Fibroblast of the conjunctiva (primary cell): ENCODE measurements around the gene MED13L.

Source experiments
- DNase-seq: peaks from one replicate; pipeline ENCODE4 v3.0.0-alpha.2; 2010; ENCODE audit warnings: low read depth

Gene MED13L

GRCh38 chr12:116210762-116211161 lies 66.7 kb downstream of the MED13L start:
- DNase-seq, result no peak

- DNase-seq, result no peak
Measured at GRCh38 chr12:116210131-116210530, 67.4 kb downstream of the MED13L start.

- DNase-seq, result no peak
Measured at GRCh38 chr12:116209503-116209902, 68.0 kb downstream of the MED13L start.

GRCh38 chr12:116207274-116207673 lies 70.2 kb downstream of the MED13L start:
- no peak for DNase-seq

- no peak for DNase-seq
Measured at GRCh38 chr12:116206828-116207227, 70.7 kb downstream of the MED13L start.

GRCh38 chr12:116204785-116205184 lies 72.7 kb downstream of the MED13L start:
- DNase-seq, result no peak

- no peak for DNase-seq
Measured at GRCh38 chr12:116204169-116204568, 73.3 kb downstream of the MED13L start.

GRCh38 chr12:116202940-116203339 lies 74.6 kb downstream of the MED13L start:
- DNase-seq, result no peak

GRCh38 chr12:116202433-116202832 lies 75.1 kb downstream of the MED13L start:
- no peak for DNase-seq

GRCh38 chr12:116201908-116202307 lies 75.6 kb downstream of the MED13L start:
- no peak for DNase-seq

- DNase-seq, result no peak
Measured at GRCh38 chr12:116201359-116201758, 76.1 kb downstream of the MED13L start.

GRCh38 chr12:116200812-116201211 lies 76.7 kb downstream of the MED13L start:
- DNase-seq, result no peak

- no peak for DNase-seq
Measured at GRCh38 chr12:116199160-116199706, 78.3 kb downstream of the MED13L start.

GRCh38 chr12:116196752-116197718 lies 80.5 kb downstream of the MED13L start:
- no peak for DNase-seq

- DNase-seq, result no peak
Measured at GRCh38 chr12:116196226-116196625, 81.3 kb downstream of the MED13L start.

- no peak for DNase-seq
Measured at GRCh38 chr12:116194935-116195431, 82.5 kb downstream of the MED13L start.

- DNase-seq, result no peak
Measured at GRCh38 chr12:116189692-116190091, 87.8 kb downstream of the MED13L start.

- DNase-seq, result no peak
Measured at GRCh38 chr12:116188581-116188980, 88.9 kb downstream of the MED13L start.

- DNase-seq, result no peak
Measured at GRCh38 chr12:116187151-116187511, 90.4 kb downstream of the MED13L start.

- no peak for DNase-seq
Measured at GRCh38 chr12:116186482-116187150, 90.9 kb downstream of the MED13L start.

- DNase-seq, result no peak
Measured at GRCh38 chr12:116184763-116185162, 92.7 kb downstream of the MED13L start.

- DNase-seq, result no peak
Measured at GRCh38 chr12:116183741-116184141, 93.8 kb downstream of the MED13L start.
